PC-3 (cell line): ENCODE results near the gene RMND1. TPM values are rescaled to one million over a fixed set of nuclear protein-coding genes. Genes with fewer than 3 reads are reported as not detected.

ENCODE experiments used
- ATAC-seq: fragments of 200-7000 bp; cut with Tn5 transposase; 2 replicates; pipeline ENCODE4 v1.9.1; 2020; ENCODE audit warnings: mild to moderate bottlenecking, moderate library complexity
- BruUV-seq: library from RNA; stranded (reverse); fragments of 400-500 nt; replicated peaks from 2 replicates; lab custom pipeline; 2021; lab: Mats Ljungman, UMichigan
- CTCF ChIA-PET: fragments of 300-600 bp; sonication (Branson Sonifier 250); formaldehyde crosslinking; loops from one replicate; lab custom pipeline; 2022; ENCODE audit warnings: antibody characterized with exemption; lab: Charles Lee
- POLR2A ChIA-PET: fragments of 300-600 bp; sonication (Branson Sonifier 250); formaldehyde crosslinking; loops from one replicate; lab custom pipeline; 2022; ENCODE audit warnings: antibody characterized with exemption; ENCODE audit not compliant: unreplicated experiment; lab: Charles Lee
- DNase-seq: peaks from one replicate; pipeline ENCODE4 v3.0.0-alpha.2; 2015
- H2AFZ ChIP-seq: fragments of 300-600 bp; sonication (generic); 2 replicates; pipeline ENCODE4 v1.6.0; 2016; ENCODE audit warnings: antibody characterized with exemption, low read length
- H3F3A ChIP-seq: fragments of 300-600 bp; sonication (generic); one replicate; pipeline ENCODE4 v1.6.0; 2017; ENCODE audit warnings: antibody characterized with exemption, low read length, control low read depth, mild to moderate bottlenecking; ENCODE audit not compliant: unreplicated experiment
- H3K27ac ChIP-seq: fragments of 300-600 bp; sonication (generic); 2 replicates; pipeline ENCODE4 v1.5.1; 2016; ENCODE audit warnings: mild to moderate bottlenecking, low read length
- H3K27me3 ChIP-seq: fragments of 300-600 bp; sonication (generic); 2 replicates; pipeline ENCODE4 v1.6.1; 2016; ENCODE audit warnings: low read length, mixed read lengths
- H3K36me3 ChIP-seq: fragments of 300-600 bp; sonication (generic); 2 replicates; pipeline ENCODE4 v1.6.1; 2016; ENCODE audit warnings: low read depth, mixed run types, low read length, mixed read lengths
- H3K4me1 ChIP-seq: fragments of 300-600 bp; sonication (generic); 2 replicates; pipeline ENCODE4 v1.5.1; 2016; ENCODE audit warnings: low read length; ENCODE audit not compliant: insufficient read depth
- H3K4me2 ChIP-seq: fragments of 300-600 bp; sonication (generic); 2 replicates; pipeline ENCODE4 v1.6.0; 2016; ENCODE audit warnings: low read length
- H3K4me3 ChIP-seq: fragments of 300-600 bp; sonication (generic); 2 replicates; pipeline ENCODE4 v1.5.1; 2016; ENCODE audit warnings: mild to moderate bottlenecking, low read length, mixed read lengths
- H3K79me2 ChIP-seq: fragments of 300-600 bp; sonication (generic); 2 replicates; pipeline ENCODE4 v1.6.1; 2017; ENCODE audit warnings: low read length, mixed read lengths
- H3K9ac ChIP-seq: fragments of 300-600 bp; sonication (generic); 2 replicates; pipeline ENCODE4 v1.6.0; 2016; ENCODE audit warnings: mild to moderate bottlenecking, low read length
- H3K9me2 ChIP-seq: fragments of 300-600 bp; sonication (generic); replicated peaks from 2 replicates; pipeline ENCODE4 v1.6.1; 2016; ENCODE audit warnings: mixed run types, low read length, mixed read lengths
- H3K9me3 ChIP-seq: fragments of 300-600 bp; sonication (generic); 2 replicates; pipeline ENCODE4 v1.6.1; 2016; ENCODE audit warnings: low read length, mixed read lengths
- H4K20me1 ChIP-seq: fragments of 300-600 bp; sonication (generic); 2 replicates; pipeline ENCODE4 v1.6.1; 2016; ENCODE audit warnings: low read length, mixed read lengths
- EZH2 ChIP-seq: fragments of 300-600 bp; sonication (generic); IDR thresholded peaks from one replicate; pipeline ENCODE4 v1.6.1; 2017; ENCODE audit warnings: antibody characterized with exemption, mild to moderate bottlenecking, low read length; ENCODE audit not compliant: unreplicated experiment
- EZH2phosphoT487 ChIP-seq: fragments of 300-600 bp; sonication (generic); IDR thresholded peaks from 2 replicates; pipeline ENCODE4 v1.6.1; 2018; ENCODE audit warnings: mild to moderate bottlenecking, antibody characterized with exemption, low read length, borderline replicate concordance
- intact Hi-C: fragments of 100-400 bp; cut with micrococcal nuclease; formaldehyde crosslinking; loops from 2 replicates; pipeline ENCODE4 v1.9.0; 2023
- total RNA-seq: library from RNA; depleted of rRNA; stranded (reverse); fragments of >200 nt; gene quantifications from 2 replicates; pipeline ENCODE4 v1.2.3, GENCODE V29; 2014
- TF ChIP-seq, protein P1 (sequence below): fragments of 300-600 bp; sonication (generic); conservative IDR thresholded peaks from 2 replicates; pipeline ENCODE4 v1.5.1; 2017; ENCODE audit warnings: antibody characterized with exemption, low read depth, mild to moderate bottlenecking, low read length

Gene RMND1
- total RNA-seq, 1 experiment from 2014 or later, result 20.8 TPM

DNA sequence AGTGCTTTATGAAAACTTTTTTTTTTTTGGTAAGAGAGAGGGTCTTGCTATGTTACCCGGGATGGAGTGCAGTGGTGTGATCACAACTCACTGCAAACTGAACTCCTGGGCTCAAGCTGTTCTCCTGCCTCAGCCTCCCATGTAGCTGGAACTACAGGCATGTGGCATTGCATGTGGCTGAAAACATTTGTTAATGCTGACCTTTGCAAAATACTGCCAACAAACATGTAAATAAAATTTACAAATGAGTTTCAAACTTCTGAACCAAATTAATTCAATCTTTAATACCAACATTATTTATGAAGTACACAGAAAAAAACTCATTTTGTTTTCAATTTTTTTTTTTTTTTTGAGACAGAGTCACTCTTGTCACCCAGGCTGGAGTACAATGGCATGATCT is 34.4 kb downstream of the RMND1 start:
- no peak overlapping the region for H3K9ac ChIP-seq
- TF ChIP-seq EZH2, result no peak
- no peak for TF ChIP-seq EZH2phosphoT487
- TF ChIP-seq, protein P1, sequence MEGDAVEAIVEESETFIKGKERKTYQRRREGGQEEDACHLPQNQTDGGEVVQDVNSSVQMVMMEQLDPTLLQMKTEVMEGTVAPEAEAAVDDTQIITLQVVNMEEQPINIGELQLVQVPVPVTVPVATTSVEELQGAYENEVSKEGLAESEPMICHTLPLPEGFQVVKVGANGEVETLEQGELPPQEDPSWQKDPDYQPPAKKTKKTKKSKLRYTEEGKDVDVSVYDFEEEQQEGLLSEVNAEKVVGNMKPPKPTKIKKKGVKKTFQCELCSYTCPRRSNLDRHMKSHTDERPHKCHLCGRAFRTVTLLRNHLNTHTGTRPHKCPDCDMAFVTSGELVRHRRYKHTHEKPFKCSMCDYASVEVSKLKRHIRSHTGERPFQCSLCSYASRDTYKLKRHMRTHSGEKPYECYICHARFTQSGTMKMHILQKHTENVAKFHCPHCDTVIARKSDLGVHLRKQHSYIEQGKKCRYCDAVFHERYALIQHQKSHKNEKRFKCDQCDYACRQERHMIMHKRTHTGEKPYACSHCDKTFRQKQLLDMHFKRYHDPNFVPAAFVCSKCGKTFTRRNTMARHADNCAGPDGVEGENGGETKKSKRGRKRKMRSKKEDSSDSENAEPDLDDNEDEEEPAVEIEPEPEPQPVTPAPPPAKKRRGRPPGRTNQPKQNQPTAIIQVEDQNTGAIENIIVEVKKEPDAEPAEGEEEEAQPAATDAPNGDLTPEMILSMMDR, result no peak
- H2AFZ ChIP-seq, result no peak overlapping the region
- H3K27me3 ChIP-seq, result no peaks in the 10 kb centered on the region
- no peak overlapping the region for H3K4me3 ChIP-seq
- H3K36me3 ChIP-seq, result peaks cover 9% of the 10 kb centered on the region
- H3F3A ChIP-seq, result no peaks in the 10 kb centered on the region
- ATAC-seq (no peak), DNase-seq (no peak)
- no peak overlapping the region for H3K27ac ChIP-seq
- ChIA-PET POLR2A (no interaction called here), CTCF (no interaction called here)
- H3K4me1 ChIP-seq, result no peaks in the 10 kb centered on the region
- H3K9me2 ChIP-seq, result no peaks in the 10 kb centered on the region
- intact Hi-C loops, result loop anchor here (5.0 kb wide), 1 partner anchor 165 kb away; no protein-coding TSS in a partner anchor
- BruUV-seq, result no TSS peak
- H3K4me2 ChIP-seq, result no peak overlapping the region
- H3K79me2 ChIP-seq, result no peaks in the 10 kb centered on the region
- no peaks in the 10 kb centered on the region for H4K20me1 ChIP-seq
- no peaks in the 10 kb centered on the region for H3K9me3 ChIP-seq

DNA sequence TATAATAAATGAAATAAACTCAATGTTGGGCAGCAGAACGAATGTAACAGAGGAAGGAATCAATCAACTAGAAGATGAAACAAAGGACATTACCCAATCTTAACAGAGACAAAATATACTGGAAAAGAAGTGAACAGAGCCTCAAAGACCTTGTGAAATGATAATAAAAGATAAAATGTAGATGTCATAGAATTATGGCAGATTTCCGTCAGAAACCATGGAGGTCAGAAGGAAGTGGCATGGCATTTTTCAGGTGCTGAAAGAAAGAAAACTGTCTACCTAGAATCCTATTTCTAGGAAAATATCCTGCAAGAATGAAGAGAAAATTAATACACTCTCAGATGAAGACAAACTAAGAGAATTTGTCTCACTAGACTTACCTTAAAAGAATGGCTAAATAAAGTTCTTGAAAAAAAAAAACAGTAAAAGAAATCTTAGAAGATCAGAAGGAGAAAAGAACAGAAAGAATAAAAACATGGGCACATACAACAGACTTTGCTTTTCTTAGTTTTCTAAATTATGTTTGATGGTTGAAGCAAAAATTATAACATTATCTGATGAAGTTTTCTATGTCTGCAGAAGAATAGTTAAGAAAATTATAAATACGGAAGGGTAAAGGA is 37.2 kb downstream of the RMND1 start:
- H3K9ac ChIP-seq, result no peak overlapping the region
- ChIA-PET CTCF (no interaction called here), POLR2A (no interaction called here)
- no peaks in the 10 kb centered on the region; the same call in 1 of the 2 replicates for H3K36me3 ChIP-seq
- no peaks in the 10 kb centered on the region for H3K27me3 ChIP-seq
- no peak overlapping the region for H2AFZ ChIP-seq
- H3F3A ChIP-seq, result no peaks in the 10 kb centered on the region
- intact Hi-C loops, result loop anchor here (5.0 kb wide), 1 partner anchor 162 kb away; no protein-coding TSS in a partner anchor
- H3K4me1 ChIP-seq, result no peaks in the 10 kb centered on the region
- no peak overlapping the region for H3K4me3 ChIP-seq
- no peaks in the 10 kb centered on the region for H3K79me2 ChIP-seq
- H4K20me1 ChIP-seq, result no peaks in the 10 kb centered on the region
- ATAC-seq, result no peak
- no peak for DNase-seq
- no peak overlapping the region for H3K27ac ChIP-seq
- TF ChIP-seq EZH2phosphoT487 (no peak), EZH2 (no peak)
- TF ChIP-seq, protein P1, result no peak
- no peaks in the 10 kb centered on the region for H3K9me3 ChIP-seq
- H3K4me2 ChIP-seq, result no peak overlapping the region
- H3K9me2 ChIP-seq, result no peaks in the 10 kb centered on the region
- no TSS peak for BruUV-seq
